SK-N-SH (cell line): ENCODE data around the gene PARP12. TPM values are rescaled to one million over a fixed set of nuclear protein-coding genes. Genes with fewer than 3 reads are reported as not detected.

ENCODE experiments used
- CTCF ChIA-PET: fragments of 300-600, 350-600 bp; formaldehyde crosslinking; extraction: SDS; loops from one replicate; lab custom pipeline; 2021; lab: Yijun Ruan, JAX
- POLR2A ChIA-PET: fragments of 350-600 bp; sonication (Branson Sonifier 250); formaldehyde crosslinking; extraction: SDS; loops from one replicate; lab custom pipeline; 2020; ENCODE audit warnings: antibody characterized with exemption, inconsistent platforms; lab: Yijun Ruan, JAX
- DNase-seq: peaks from one replicate; pipeline ENCODE4 v3.0.0; 2012
- H2AFZ ChIP-seq: fragments of 200-600 bp; sonication (generic); 2 replicates; pipeline ENCODE4 v1.8.1; 2016; ENCODE audit warnings: antibody characterized with exemption, mild to moderate bottlenecking, low read depth
- H3F3A ChIP-seq: fragments of 200-600 bp; sonication (generic); replicated peaks from 2 replicates; pipeline ENCODE3; 2016; ENCODE audit warnings: antibody characterized with exemption, mild to moderate bottlenecking; ENCODE audit not compliant: insufficient read depth
- H3K27ac ChIP-seq, 2 experiments: fragments of 200-500 bp in 1 of 2; fragments of 200-600 bp in 1 of 2; sonication (Bioruptor generic) in 1 of 2; sonication (generic), shearing (Covaris generic) in 1 of 2; 2 replicates each; pipeline versions ENCODE4 v1.5.1 to v1.6.1; 2014 to 2016; ENCODE audit warnings: low read depth in 2 of 2, inconsistent platforms in 1 of 2, low read length in 1 of 2, mild to moderate bottlenecking in 1 of 2, mixed read lengths in 1 of 2
- H3K27me3 ChIP-seq: fragments of 200-600 bp; sonication (generic), shearing (Covaris generic); 2 replicates; pipeline ENCODE4 v1.6.1; 2016; ENCODE audit warnings: mixed run types; ENCODE audit not compliant: insufficient read depth
- H3K36me3 ChIP-seq, 2 experiments: fragments of 200-500 bp in 1 of 2; fragments of 200-600 bp in 1 of 2; sonication (Bioruptor generic) in 1 of 2; sonication (generic) in 1 of 2; replicated peaks in 1 of 2; 2 replicates each; pipeline versions ENCODE3 to v1.5.1; 2014 to 2016; ENCODE audit warnings: low read length in 1 of 2, mild to moderate bottlenecking in 1 of 2; ENCODE audit not compliant: insufficient read depth in 2 of 2, control insufficient read depth in 1 of 2
- H3K4me1 ChIP-seq, 2 experiments: fragments of 200-500 bp in 1 of 2; fragments of 200-600 bp in 1 of 2; sonication (Bioruptor generic) in 1 of 2; sonication (generic), shearing (Covaris generic) in 1 of 2; 2 replicates each; pipeline versions ENCODE4 v1.5.1 to v1.6.1; 2014 to 2016; ENCODE audit warnings: low read depth in 1 of 2, low read length in 1 of 2, mixed run types in 1 of 2; ENCODE audit not compliant: insufficient read depth in 2 of 2, control insufficient read depth in 1 of 2
- H3K4me2 ChIP-seq: fragments of 200-600 bp; sonication (generic), shearing (Covaris generic); 2 replicates; pipeline ENCODE4 v1.6.1; 2017; ENCODE audit warnings: mixed run types
- H3K4me3 ChIP-seq, 2 experiments: fragments of 200-500 bp in 1 of 2; fragments of 200-600 bp in 1 of 2; sonication (Bioruptor generic) in 1 of 2; sonication (generic), shearing (Covaris generic) in 1 of 2; 2 replicates each; pipeline versions ENCODE4 v1.5.1 to v1.8.1; 2014 to 2016; ENCODE audit warnings: low read depth in 2 of 2, inconsistent platforms in 1 of 2, low read length in 1 of 2, mild to moderate bottlenecking in 1 of 2, mixed read lengths in 1 of 2, moderate library complexity in 1 of 2
- H3K79me2 ChIP-seq: fragments of 200-600 bp; sonication (generic); 2 replicates; pipeline ENCODE4 v1.8.1; 2017; ENCODE audit warnings: mild to moderate bottlenecking; ENCODE audit not compliant: insufficient read depth
- H3K9ac ChIP-seq: fragments of 200-600 bp; sonication (generic); 2 replicates; pipeline ENCODE4 v1.6.1; 2017; ENCODE audit warnings: mixed run types
- H3K9me2 ChIP-seq: fragments of 200-600 bp; sonication (generic); 2 replicates; pipeline ENCODE4 v1.6.1; 2017; ENCODE audit warnings: mixed run types
- H3K9me3 ChIP-seq: fragments of 200-600 bp; sonication (generic); 2 replicates; pipeline ENCODE4 v1.6.1; 2017; ENCODE audit warnings: mixed run types, mild to moderate bottlenecking, moderate library complexity
- H4K20me1 ChIP-seq: fragments of 200-600 bp; sonication (generic); 2 replicates; pipeline ENCODE4 v1.6.1; 2017; ENCODE audit warnings: mild to moderate bottlenecking, mixed run types; ENCODE audit not compliant: insufficient read depth
- ELF1 ChIP-seq: IDR thresholded peaks from 2 replicates; pipeline ENCODE4 v1.4.0; 2012
- FOXJ3 ChIP-seq: sonication (generic); formaldehyde crosslinking; IDR thresholded peaks from 2 replicates; pipeline ENCODE4 v1.5.1; 2020; ENCODE audit warnings: mild to moderate bottlenecking, missing genetic modification reagents
- GABPA ChIP-seq: IDR thresholded peaks from 2 replicates; pipeline ENCODE4 v1.4.0; 2012; ENCODE audit warnings: low read depth, mild to moderate bottlenecking
- GATA2 ChIP-seq: sonication (generic); formaldehyde crosslinking; IDR thresholded peaks from 2 replicates; pipeline ENCODE4 v1.5.0; 2020; ENCODE audit warnings: mild to moderate bottlenecking, missing genetic modification reagents
- MXI1 ChIP-seq: IDR thresholded peaks from 2 replicates; pipeline ENCODE4 v1.6.1; 2012; ENCODE audit warnings: mild to moderate bottlenecking, low read depth, low read length, improper control_type of control experiment
- NRF1 ChIP-seq: IDR thresholded peaks from 2 replicates; pipeline ENCODE4 v1.6.1; 2012; ENCODE audit warnings: low read depth, mild to moderate bottlenecking, low read length
- TAF1 ChIP-seq: IDR thresholded peaks from 2 replicates; pipeline ENCODE4 v1.6.1; 2012; ENCODE audit warnings: low read depth, mild to moderate bottlenecking, low read length, moderate library complexity, borderline replicate concordance
- WGBS: methylation state at CpG from one replicate; pipeline ENCODE4 v1.1.6; 2017; ENCODE audit warnings: low lambda C conversion rate; 5-methylcytosine and 5-hydroxymethylcytosine counted together
- polyA plus RNA-seq, 3 experiments: library from polyadenylated mRNA; depleted of rRNA; stranded (reverse); fragments of >200 nt; gene quantifications; 2 replicates each; pipeline ENCODE4 v1.2.3, GENCODE V29; 2012
- TF ChIP-seq, protein P1 (sequence below): IDR thresholded peaks from 2 replicates; pipeline ENCODE4 v1.4.0; 2012; ENCODE audit warnings: low read depth, borderline replicate concordance
- TF ChIP-seq, protein P2 (sequence below): fragments of 200-600 bp; sonication (generic); IDR thresholded peaks from 2 replicates; pipeline ENCODE4 v1.6.1; 2017; ENCODE audit warnings: antibody characterized with exemption, mild to moderate bottlenecking, moderate library complexity
- TF ChIP-seq, protein P3 (sequence below): fragments of 150-350 bp; IDR thresholded peaks from 2 replicates; pipeline ENCODE4 v1.6.1; 2017; ENCODE audit warnings: antibody characterized with exemption, low read length, low read depth, borderline replicate concordance
- TF ChIP-seq, protein P4 (sequence below): IDR thresholded peaks from 2 replicates; pipeline ENCODE4 v1.4.0; 2012; ENCODE audit warnings: low read depth

The PARP12 gene
- polyA plus RNA-seq, 1 of the 3 experiments (the other 2 are of a cell fraction), result 17.7 TPM

DNA sequence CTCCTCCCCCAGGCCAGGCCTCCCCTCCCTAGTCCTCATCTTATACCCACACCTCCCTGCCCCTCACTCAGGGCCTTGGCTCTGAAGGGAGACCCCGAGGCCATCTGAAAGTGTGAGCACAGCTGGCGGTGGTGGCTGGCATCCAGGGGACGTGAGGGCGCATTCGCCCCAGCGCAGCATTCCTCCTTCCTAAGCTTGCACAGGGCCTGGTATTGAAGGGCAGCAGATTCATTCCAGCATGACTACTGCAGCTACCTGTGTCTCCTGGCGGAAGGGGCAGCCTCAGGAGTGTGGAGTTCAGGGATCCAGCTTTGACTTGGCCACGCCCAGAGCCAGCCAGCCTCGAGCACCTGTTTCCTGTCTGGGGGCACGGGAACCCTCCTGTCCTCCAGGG is 72.6 kb downstream of the PARP12 start:
- Histone ChIP-seq H3K9ac (no peak overlapping the region), H3F3A (no peaks in the 10 kb centered on the region), H2AFZ (no peak overlapping the region), H3K36me3 (no peaks in the 10 kb centered on the region), H3K4me1 (peaks cover 0 to 9% of the 10 kb centered on the region in 2 experiments; a peak in 1 of 4 replicates), H3K27me3 (no peaks in the 10 kb centered on the region), H3K27ac (no peak overlapping the region), H3K9me3 (no peaks in the 10 kb centered on the region), H4K20me1 (no peaks in the 10 kb centered on the region), H3K4me2 (no peak overlapping the region), H3K9me2 (no peaks in the 10 kb centered on the region), H3K4me3 (no peak overlapping the region), H3K79me2 (no peaks in the 10 kb centered on the region)
- ChIA-PET POLR2A (no interaction called here), CTCF (interaction anchor here (1.2 to 6.4 kb wide), 5 partner anchors 14 to 388 kb away, joined by 3 to 55 read pairs (median 9); no protein-coding TSS in a partner anchor)
- no peak for DNase-seq
- TF ChIP-seq MXI1, result no peak
- TF ChIP-seq, protein P1, sequence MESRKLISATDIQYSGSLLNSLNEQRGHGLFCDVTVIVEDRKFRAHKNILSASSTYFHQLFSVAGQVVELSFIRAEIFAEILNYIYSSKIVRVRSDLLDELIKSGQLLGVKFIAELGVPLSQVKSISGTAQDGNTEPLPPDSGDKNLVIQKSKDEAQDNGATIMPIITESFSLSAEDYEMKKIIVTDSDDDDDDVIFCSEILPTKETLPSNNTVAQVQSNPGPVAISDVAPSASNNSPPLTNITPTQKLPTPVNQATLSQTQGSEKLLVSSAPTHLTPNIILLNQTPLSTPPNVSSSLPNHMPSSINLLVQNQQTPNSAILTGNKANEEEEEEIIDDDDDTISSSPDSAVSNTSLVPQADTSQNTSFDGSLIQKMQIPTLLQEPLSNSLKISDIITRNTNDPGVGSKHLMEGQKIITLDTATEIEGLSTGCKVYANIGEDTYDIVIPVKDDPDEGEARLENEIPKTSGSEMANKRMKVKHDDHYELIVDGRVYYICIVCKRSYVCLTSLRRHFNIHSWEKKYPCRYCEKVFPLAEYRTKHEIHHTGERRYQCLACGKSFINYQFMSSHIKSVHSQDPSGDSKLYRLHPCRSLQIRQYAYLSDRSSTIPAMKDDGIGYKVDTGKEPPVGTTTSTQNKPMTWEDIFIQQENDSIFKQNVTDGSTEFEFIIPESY, result no peak
- TF ChIP-seq, protein P2, sequence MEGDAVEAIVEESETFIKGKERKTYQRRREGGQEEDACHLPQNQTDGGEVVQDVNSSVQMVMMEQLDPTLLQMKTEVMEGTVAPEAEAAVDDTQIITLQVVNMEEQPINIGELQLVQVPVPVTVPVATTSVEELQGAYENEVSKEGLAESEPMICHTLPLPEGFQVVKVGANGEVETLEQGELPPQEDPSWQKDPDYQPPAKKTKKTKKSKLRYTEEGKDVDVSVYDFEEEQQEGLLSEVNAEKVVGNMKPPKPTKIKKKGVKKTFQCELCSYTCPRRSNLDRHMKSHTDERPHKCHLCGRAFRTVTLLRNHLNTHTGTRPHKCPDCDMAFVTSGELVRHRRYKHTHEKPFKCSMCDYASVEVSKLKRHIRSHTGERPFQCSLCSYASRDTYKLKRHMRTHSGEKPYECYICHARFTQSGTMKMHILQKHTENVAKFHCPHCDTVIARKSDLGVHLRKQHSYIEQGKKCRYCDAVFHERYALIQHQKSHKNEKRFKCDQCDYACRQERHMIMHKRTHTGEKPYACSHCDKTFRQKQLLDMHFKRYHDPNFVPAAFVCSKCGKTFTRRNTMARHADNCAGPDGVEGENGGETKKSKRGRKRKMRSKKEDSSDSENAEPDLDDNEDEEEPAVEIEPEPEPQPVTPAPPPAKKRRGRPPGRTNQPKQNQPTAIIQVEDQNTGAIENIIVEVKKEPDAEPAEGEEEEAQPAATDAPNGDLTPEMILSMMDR, result no peak
- TF ChIP-seq TAF1, result no peak
- TF ChIP-seq, protein P3, sequence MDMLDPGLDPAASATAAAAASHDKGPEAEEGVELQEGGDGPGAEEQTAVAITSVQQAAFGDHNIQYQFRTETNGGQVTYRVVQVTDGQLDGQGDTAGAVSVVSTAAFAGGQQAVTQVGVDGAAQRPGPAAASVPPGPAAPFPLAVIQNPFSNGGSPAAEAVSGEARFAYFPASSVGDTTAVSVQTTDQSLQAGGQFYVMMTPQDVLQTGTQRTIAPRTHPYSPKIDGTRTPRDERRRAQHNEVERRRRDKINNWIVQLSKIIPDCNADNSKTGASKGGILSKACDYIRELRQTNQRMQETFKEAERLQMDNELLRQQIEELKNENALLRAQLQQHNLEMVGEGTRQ, result no peak
- TF ChIP-seq GATA2 (CRISPR knock-in tag), result no peak
- no peak for TF ChIP-seq FOXJ3 (CRISPR knock-in tag)
- TF ChIP-seq ELF1, result no peak
- no peak for TF ChIP-seq NRF1
- TF ChIP-seq, protein P4, sequence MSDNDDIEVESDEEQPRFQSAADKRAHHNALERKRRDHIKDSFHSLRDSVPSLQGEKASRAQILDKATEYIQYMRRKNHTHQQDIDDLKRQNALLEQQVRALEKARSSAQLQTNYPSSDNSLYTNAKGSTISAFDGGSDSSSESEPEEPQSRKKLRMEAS, result no peak
- no peak for TF ChIP-seq GABPA
- WGBS, result 94% methylated on average over 7 of the region's 10 CpGs
